HCT116 (cell line): ENCODE data around the gene KCNG1. TPM values are rescaled to one million over a fixed set of nuclear protein-coding genes. Genes with fewer than 3 reads are reported as not detected.

Experiments
- ATAC-seq: fragments of 200-7000 bp; cut with Tn5 transposase; 2 replicates; pipeline ENCODE4 v1.9.1; 2020; ENCODE audit warnings: mild to moderate bottlenecking, moderate library complexity
- BruUV-seq: library from RNA; stranded (reverse); fragments of 400-500 nt; replicated peaks from 2 replicates; lab custom pipeline; 2021; lab: Mats Ljungman, UMichigan
- CTCF ChIA-PET: fragments of 300-600 bp; sonication (Branson Sonifier 250); formaldehyde crosslinking; loops from one replicate; lab custom pipeline; 2021; ENCODE audit warnings: antibody characterized with exemption; lab: Charles Lee
- POLR2A ChIA-PET: fragments of 300-600, 350-600 bp; sonication (Branson Sonifier 250); formaldehyde crosslinking; loops from one replicate; lab custom pipeline; 2021; ENCODE audit warnings: antibody characterized with exemption; lab: Charles Lee
- RAD21 ChIA-PET, 2 experiments: fragments of 300-600 bp; sonication (Branson Sonifier 250); formaldehyde crosslinking; loops; one replicate each; lab custom pipeline; 2023; ENCODE audit warnings: low total read pairs in 2 of 2; ENCODE audit not compliant: uncharacterized antibody in 2 of 2, unreplicated experiment in 2 of 2, low non-redundant PET in 1 of 2; lab: Charles Lee
- DNase-seq: peaks from one replicate; pipeline ENCODE4 v3.0.0-alpha.2; 2010; ENCODE audit warnings: low read depth, low spot score
- H2AFZ ChIP-seq: fragments of 200-600 bp; shearing (Covaris generic), sonication (generic); 2 replicates; pipeline ENCODE4 v1.6.1; 2017; ENCODE audit warnings: low read depth, mixed run types, mixed read lengths, antibody characterized with exemption, low read length; ENCODE audit not compliant: poor library complexity, severe bottlenecking
- H3K27ac ChIP-seq: 2 replicates; pipeline ENCODE4 v1.5.1; 2012; ENCODE audit warnings: low read depth, low read length
- H3K27me3 ChIP-seq: fragments of 200-600 bp; sonication (generic); 2 replicates; pipeline ENCODE4 v1.6.1; 2016; ENCODE audit warnings: mixed run types, low read length, mixed read lengths; ENCODE audit not compliant: insufficient read depth
- H3K36me3 ChIP-seq, 2 experiments: fragments of 200-500 bp in 1 of 2; fragments of 200-600 bp in 1 of 2; sonication (Bioruptor generic) in 1 of 2; sonication (generic) in 1 of 2; 2 replicates each; pipeline versions ENCODE4 v1.5.1 to v1.6.1; 2014 to 2016; ENCODE audit warnings: low read length in 2 of 2, inconsistent platforms in 1 of 2, mixed read lengths in 1 of 2, mixed run types in 1 of 2; ENCODE audit not compliant: insufficient read depth in 2 of 2, control insufficient read depth in 1 of 2
- H3K4me1 ChIP-seq, 2 experiments: fragments of 200-600 bp in 1 of 2; sonication (generic) in 1 of 2; 2 replicates each; pipeline versions ENCODE4 v1.5.1 to v1.6.1; 2012 to 2017; ENCODE audit warnings: low read length in 2 of 2, inconsistent platforms in 1 of 2, mild to moderate bottlenecking in 1 of 2, mixed read lengths in 1 of 2, mixed run types in 1 of 2, moderate library complexity in 1 of 2; ENCODE audit not compliant: insufficient read depth in 2 of 2, control insufficient read depth in 1 of 2
- H3K4me2 ChIP-seq: fragments of 200-600 bp; sonication (generic); 2 replicates; pipeline ENCODE4 v1.6.1; 2017; ENCODE audit warnings: mixed run types, low read length, mixed read lengths
- H3K4me3 ChIP-seq, 2 experiments: fragments of 200-600 bp in 1 of 2; sonication (generic) in 1 of 2; replicated peaks in 1 of 2; 2 replicates each; pipeline ENCODE4 v1.5.1; 2011 to 2016; ENCODE audit warnings: low read length in 2 of 2, control low read depth in 1 of 2, low read depth in 1 of 2, mild to moderate bottlenecking in 1 of 2, mixed read lengths in 1 of 2, mixed run types in 1 of 2
- H3K79me2 ChIP-seq: fragments of 200-600 bp; sonication (generic); 2 replicates; pipeline ENCODE4 v1.6.1; 2017; ENCODE audit warnings: mild to moderate bottlenecking, mixed run types, low read length, moderate library complexity, mixed read lengths; ENCODE audit not compliant: insufficient read depth
- H3K9ac ChIP-seq: fragments of 200-600 bp; sonication (generic); 2 replicates; pipeline ENCODE4 v1.6.1; 2016; ENCODE audit warnings: low read length, mixed read lengths
- H3K9me2 ChIP-seq: fragments of 200-600 bp; sonication (generic), shearing (Covaris generic); 2 replicates; pipeline ENCODE4 v1.6.1; 2017; ENCODE audit warnings: mixed run types, mild to moderate bottlenecking, moderate library complexity; ENCODE audit not compliant: insufficient read depth
- H3K9me3 ChIP-seq, 2 experiments: fragments of 200-500 bp in 1 of 2; fragments of 200-600 bp in 1 of 2; sonication (Bioruptor generic) in 1 of 2; sonication (generic) in 1 of 2; 2 replicates each; pipeline ENCODE4 v1.6.1; 2014 to 2017; ENCODE audit warnings: low read length in 2 of 2, mixed read lengths in 2 of 2, inconsistent platforms in 1 of 2, low read depth in 1 of 2, mild to moderate bottlenecking in 1 of 2, mixed run types in 1 of 2, moderate library complexity in 1 of 2; ENCODE audit not compliant: control insufficient read depth in 1 of 2, insufficient read depth in 1 of 2
- H4K20me1 ChIP-seq: fragments of 200-600 bp; sonication (generic), shearing (Covaris generic); 2 replicates; pipeline ENCODE4 v1.6.1; 2017; ENCODE audit warnings: mixed run types, mild to moderate bottlenecking, moderate library complexity; ENCODE audit not compliant: insufficient read depth
- RAD21 ChIP-seq: IDR thresholded peaks from 2 replicates; pipeline ENCODE4 v1.6.1; 2012; ENCODE audit warnings: low read depth, mild to moderate bottlenecking
- TCF7L2 ChIP-seq: IDR thresholded peaks from 2 replicates; pipeline ENCODE4 v1.7.0; 2011; ENCODE audit warnings: borderline replicate concordance, inconsistent platforms; ENCODE audit not compliant: insufficient read depth, insufficient read length; ENCODE audit errors: extremely low read depth
- YY1 ChIP-seq: IDR thresholded peaks from 2 replicates; pipeline ENCODE4 v1.6.1; 2011; ENCODE audit warnings: low read length, low read depth, moderate library complexity, mild to moderate bottlenecking; ENCODE audit not compliant: insufficient replicate concordance; ENCODE audit errors: extremely low read depth
- intact Hi-C: fragments of 100-400 bp; cut with micrococcal nuclease; formaldehyde crosslinking; loops from 2 replicates; pipeline ENCODE4 v1.10.0; 2022
- total RNA-seq: library from RNA; stranded (reverse); gene quantifications from one replicate; pipeline ENCODE4 v1.2.1, GENCODE V29; 2021; ENCODE audit not compliant: unreplicated experiment
- TF ChIP-seq, protein P1 (sequence below), 3 experiments: fragments of 200-600 bp in 1 of 3; sonication (generic) in 1 of 3; IDR thresholded peaks in 2 of 3; conservative IDR thresholded peaks in 1 of 3; 2 replicates each; pipeline ENCODE4 v1.5.1; 2012 to 2017; ENCODE audit warnings: low read depth in 2 of 3, low read length in 2 of 3, antibody characterized with exemption in 1 of 3, borderline replicate concordance in 1 of 3, control low read depth in 1 of 3, mild to moderate bottlenecking in 1 of 3, mixed read lengths in 1 of 3, mixed run types in 1 of 3, moderate library complexity in 1 of 3; ENCODE audit not compliant: insufficient read depth in 1 of 3
- TF ChIP-seq, protein P2 (sequence below): IDR thresholded peaks from 2 replicates; pipeline ENCODE4 v1.6.1; 2012

The KCNG1 gene
- total RNA-seq, 1 experiment from 2014 or later, result 54.6 TPM

DNA sequence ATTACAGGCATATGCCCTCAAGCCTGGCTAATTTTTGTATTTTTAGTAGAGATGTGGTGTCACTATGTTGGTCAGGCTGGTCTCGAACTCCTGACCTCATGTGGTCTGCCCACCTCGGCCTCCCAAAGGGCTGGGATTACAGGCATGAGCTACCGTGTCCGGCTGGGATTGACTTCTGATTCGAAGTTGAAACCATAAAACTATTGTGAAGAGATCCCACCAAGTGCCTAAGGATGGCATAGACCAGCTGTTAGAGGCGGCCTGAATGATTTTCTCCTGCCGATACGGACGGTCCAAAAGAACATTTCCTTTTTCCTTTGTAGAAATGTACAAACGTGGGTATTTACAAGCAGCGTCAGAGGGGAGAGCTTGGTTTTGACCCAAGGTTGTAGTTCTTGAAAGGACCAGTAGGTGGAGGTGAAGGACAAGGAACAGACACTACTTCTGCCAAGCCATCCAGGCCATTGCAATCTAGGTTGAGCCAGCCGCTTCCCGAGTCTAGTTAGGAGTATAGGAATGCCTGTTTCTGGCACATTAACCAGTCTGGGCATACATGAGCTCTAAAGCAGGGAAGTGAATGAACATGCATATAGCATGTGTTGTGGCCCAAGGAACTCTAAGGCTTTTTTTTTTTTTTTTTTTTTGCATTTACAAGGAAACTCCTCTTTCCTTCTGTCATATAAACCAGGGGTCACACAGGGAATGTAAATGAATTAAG, 35.3 kb downstream of the KCNG1 start:
- DNase-seq, result peak; percentile 92
- POLR2A ChIA-PET, result interaction anchor here (0.9 to 1.7 kb wide), 5 partner anchors 29 to 379 kb away, joined by 3 to 6 read pairs (median 4); partner anchors contain the start of genes DPM1 and MOCS3
- intact Hi-C loops, result loop anchor here (1.0 to 10.0 kb wide), 6 partner anchors 319 to 1096 kb away; no protein-coding TSS in a partner anchor
- Histone ChIP-seq H3K27me3 (no peaks in the 10 kb centered on the region), H3K4me1 (peaks cover 0 to 9% of the 10 kb centered on the region in 2 experiments; a peak in 1 of 4 replicates), H3K9ac (peak overlapping the region; percentile 15; the same call in 1 of the 2 replicates), H3K9me3 (no peaks in the 10 kb centered on the region), H4K20me1 (no peaks in the 10 kb centered on the region), H3K27ac (no peak overlapping the region), H3K9me2 (no peaks in the 10 kb centered on the region), H3K4me3 (peak overlapping the region; percentile 34 to 36), H3K79me2 (no peaks in the 10 kb centered on the region), H3K36me3 (no peaks in the 10 kb centered on the region), H3K4me2 (peak overlapping the region; percentile 71), H2AFZ (peak overlapping the region; percentile 27)
- no TSS peak for BruUV-seq
- RAD21 ChIA-PET, result interaction anchor here (0.6 to 1.7 kb wide), 18 partner anchors 11 to 1163 kb away, joined by 3 to 15 read pairs (median 4); partner anchors contain the start of gene BCAS4 (in 1 of the 2)
- CTCF ChIA-PET, result interaction anchor here (0.6 to 4.8 kb wide), 57 partner anchors 9 to 1141 kb away, joined by 3 to 106 read pairs (median 4); partner anchors contain the start of genes BCAS4, DPM1 and MOCS3
- peak; percentile 97 for ATAC-seq
- TF ChIP-seq, protein P1, sequence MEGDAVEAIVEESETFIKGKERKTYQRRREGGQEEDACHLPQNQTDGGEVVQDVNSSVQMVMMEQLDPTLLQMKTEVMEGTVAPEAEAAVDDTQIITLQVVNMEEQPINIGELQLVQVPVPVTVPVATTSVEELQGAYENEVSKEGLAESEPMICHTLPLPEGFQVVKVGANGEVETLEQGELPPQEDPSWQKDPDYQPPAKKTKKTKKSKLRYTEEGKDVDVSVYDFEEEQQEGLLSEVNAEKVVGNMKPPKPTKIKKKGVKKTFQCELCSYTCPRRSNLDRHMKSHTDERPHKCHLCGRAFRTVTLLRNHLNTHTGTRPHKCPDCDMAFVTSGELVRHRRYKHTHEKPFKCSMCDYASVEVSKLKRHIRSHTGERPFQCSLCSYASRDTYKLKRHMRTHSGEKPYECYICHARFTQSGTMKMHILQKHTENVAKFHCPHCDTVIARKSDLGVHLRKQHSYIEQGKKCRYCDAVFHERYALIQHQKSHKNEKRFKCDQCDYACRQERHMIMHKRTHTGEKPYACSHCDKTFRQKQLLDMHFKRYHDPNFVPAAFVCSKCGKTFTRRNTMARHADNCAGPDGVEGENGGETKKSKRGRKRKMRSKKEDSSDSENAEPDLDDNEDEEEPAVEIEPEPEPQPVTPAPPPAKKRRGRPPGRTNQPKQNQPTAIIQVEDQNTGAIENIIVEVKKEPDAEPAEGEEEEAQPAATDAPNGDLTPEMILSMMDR (IDR thresholded peaks at IDR 0.05 in 2 of 3, conservative IDR thresholded peaks at IDR 0.05 in 1 of 3; ENCODE audit: borderline replicate concordance in 1 of 3, insufficient read depth in 1 of 3, low read depth in 2 of 3, low read length in 2 of 3), result peak; percentile 80 to 89 (median 86)
- TF ChIP-seq RAD21, result peak; percentile 96
- TF ChIP-seq YY1, result peak; percentile 9
- TF ChIP-seq, protein P2, sequence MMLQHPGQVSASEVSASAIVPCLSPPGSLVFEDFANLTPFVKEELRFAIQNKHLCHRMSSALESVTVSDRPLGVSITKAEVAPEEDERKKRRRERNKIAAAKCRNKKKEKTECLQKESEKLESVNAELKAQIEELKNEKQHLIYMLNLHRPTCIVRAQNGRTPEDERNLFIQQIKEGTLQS, result no peak
- TF ChIP-seq TCF7L2, result peak; percentile 25
